T-helper 9 cell (primary cell): ENCODE results near the gene SYT6.

Experiments used
- DNase-seq: peaks from one replicate; pipeline ENCODE4 v3.0.0-alpha.2; 2020

The SYT6 gene

DNA sequence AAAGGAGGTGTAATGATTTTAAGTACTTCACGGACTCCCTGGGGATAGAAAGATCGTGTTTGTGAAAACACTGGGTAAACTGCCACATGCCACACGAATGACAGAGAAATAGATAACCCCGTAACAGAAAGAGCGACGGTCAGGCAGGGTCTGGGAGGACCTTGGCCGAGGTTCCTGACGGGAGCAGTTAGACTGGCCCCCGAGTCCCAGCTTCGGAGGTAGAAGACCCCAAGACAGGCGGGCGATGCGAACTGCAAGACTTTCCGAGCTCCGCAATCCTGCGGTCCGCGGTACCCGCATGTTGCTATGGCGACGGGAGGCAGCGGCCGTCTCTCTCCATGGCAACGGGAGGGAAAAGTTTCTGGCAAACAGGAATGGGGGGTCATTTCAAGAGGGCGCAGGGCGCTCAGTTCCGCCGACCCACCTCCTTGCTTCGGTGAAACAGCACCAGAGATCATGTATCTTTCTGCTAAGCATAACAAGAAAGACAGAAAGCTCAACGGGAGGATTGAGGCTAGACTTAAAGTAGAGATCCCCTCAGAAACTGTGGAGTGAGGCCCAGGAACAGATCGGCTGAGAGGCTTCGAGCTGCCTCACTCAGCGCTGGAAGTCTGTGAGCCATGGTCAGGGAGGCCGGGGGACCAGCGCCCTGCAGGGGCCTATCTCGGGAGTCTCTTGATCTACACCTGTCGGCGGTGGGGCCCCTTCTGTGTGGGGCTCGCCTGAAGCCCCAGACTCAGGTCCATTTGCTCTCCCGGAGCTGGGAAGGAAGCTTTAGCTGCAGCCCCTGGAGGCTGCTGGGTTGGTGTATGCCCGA is 685 bp upstream of the SYT6 start:
- DNase-seq, result no peak

GRCh38 chr1:114152508-114153260 is 985 bp downstream of the SYT6 start:
- no peak for DNase-seq

- no peak for DNase-seq
Measured at GRCh38 chr1:114152089-114152507, 1.6 kb downstream of the SYT6 start.

- no peak for DNase-seq
Measured at GRCh38 chr1:114150016-114150415, 3.7 kb downstream of the SYT6 start.

- DNase-seq, result no peak
Measured at GRCh38 chr1:114149211-114149610, 4.5 kb downstream of the SYT6 start.

- no peak for DNase-seq
Measured at GRCh38 chr1:114145504-114146151, 8.0 kb downstream of the SYT6 start.

DNA sequence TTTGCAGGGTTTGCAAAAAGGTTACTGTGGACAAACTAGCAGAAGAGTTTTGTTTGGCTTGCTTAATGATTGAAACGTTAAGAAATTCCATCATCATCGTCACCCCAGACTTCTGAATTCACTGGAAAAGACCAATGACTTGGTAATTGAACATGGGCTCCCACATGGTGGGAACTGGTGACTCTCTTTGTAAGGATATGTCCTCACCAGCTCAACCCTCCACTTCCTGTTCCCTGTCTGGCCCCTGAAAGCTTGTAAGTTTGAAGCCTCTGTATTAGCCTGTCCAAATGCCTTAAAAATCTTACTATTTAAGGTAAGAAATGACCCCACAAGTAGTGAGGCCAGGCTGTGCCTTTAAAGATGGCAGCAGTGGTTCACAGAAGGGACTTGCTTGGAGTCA is 9.7 kb downstream of the SYT6 start:
- DNase-seq, result no peak

DNA sequence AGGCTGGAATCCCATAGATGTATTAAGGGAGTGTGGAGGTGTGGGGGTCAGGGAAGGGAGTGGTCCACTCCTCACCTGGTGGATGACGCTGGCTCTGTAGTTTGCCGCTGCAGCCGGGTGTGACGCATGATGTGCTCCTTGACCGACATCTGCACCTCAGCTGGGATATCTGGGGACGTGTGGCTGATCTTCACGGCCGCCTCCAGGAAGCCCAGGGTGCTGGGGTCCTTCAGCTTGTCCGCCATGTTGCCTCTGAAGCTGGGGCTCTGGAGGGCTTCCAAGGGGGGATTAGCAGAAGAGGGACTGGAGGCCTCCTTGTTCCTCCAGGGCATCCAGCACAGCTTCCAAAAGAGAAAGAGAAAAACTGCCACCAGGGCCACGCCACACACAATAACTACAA is 14.1 kb downstream of the SYT6 start:
- DNase-seq, result no peak

GRCh38 chr1:114137497-114137896 is 16.2 kb downstream of the SYT6 start:
- DNase-seq, result no peak

GRCh38 chr1:114135786-114136185 is 17.9 kb downstream of the SYT6 start:
- no peak for DNase-seq

GRCh38 chr1:114134518-114134917 is 19.2 kb downstream of the SYT6 start:
- DNase-seq, result no peak

GRCh38 chr1:114133129-114133528 is 20.5 kb downstream of the SYT6 start:
- no peak for DNase-seq

GRCh38 chr1:114131526-114132220 is 22.0 kb downstream of the SYT6 start:
- no peak for DNase-seq

DNA sequence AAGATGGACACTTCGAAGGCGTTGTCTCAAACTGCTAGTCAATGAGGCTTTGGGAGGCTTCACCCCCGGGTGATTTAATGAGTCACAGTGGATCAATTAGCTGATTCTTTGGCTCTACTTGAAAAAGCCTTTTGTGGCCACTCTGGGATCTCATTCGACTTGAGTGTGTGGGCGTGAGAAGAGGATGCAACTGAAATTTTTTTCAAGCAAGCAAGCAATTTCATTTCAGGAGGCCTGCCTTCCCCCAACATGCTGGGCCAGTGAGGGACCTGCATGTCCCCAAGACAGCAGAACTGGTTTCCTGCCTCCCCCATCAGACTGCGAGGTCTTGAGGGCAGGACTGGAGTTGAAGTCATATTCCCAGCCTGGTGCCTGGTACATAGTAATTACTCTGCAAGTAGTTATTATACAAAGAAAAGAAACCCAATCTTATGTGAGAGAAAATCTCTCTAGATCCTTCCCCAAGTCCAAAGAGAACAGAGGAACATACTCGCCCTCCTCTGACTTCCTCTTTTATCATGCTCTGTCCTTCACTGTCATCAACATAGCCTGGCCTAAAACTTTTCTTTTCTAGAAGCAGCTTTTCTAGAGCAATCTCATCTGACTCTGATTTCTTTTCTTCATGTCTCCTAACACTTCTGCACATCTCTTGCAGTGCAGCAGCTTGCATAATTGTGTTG is 22.7 kb downstream of the SYT6 start:
- DNase-seq, result no peak

DNA sequence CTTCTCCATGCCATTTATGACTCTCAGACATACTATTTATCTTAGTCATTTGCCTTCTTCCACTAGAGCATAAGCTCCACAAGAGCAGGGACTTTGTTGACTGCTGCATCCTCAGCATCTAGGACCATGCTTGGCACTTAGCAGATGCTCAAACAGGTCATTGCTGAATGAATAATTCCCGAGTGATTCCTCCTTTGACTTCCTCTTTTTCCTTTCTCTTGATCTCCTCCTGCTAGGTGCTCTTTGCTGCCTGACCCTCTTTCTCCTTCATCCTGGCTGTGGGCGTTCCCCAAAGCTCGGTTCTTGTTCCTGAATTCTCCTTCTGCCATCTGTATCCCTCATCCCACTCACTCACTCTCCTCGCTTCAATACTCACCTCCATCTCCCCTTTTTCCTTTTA is 23.5 kb downstream of the SYT6 start:
- no peak for DNase-seq

- DNase-seq, result no peak
Measured at GRCh38 chr1:114128293-114128692, 25.4 kb downstream of the SYT6 start.

- no peak for DNase-seq
Measured at GRCh38 chr1:114126261-114127095, 27.2 kb downstream of the SYT6 start.

DNA sequence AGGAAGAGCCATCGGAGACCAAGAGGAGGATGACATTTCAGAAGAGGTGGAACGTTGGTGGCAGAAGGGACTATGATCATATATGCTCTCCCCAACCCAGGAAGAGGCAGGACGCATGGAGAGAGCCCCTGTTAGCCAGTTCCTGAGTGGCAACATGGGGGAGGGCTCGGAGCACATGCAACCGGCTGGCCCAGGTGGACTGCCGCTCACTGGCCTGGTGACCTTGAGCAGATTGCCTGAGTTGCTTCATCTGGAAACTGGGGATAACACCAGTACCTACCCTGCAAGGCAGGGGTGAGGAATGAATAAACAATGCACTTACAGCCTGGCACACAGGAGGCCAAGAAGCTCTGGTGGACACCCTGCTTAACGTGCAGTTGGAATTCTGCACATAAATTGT is 29.0 kb downstream of the SYT6 start:
- DNase-seq, result no peak

DNA sequence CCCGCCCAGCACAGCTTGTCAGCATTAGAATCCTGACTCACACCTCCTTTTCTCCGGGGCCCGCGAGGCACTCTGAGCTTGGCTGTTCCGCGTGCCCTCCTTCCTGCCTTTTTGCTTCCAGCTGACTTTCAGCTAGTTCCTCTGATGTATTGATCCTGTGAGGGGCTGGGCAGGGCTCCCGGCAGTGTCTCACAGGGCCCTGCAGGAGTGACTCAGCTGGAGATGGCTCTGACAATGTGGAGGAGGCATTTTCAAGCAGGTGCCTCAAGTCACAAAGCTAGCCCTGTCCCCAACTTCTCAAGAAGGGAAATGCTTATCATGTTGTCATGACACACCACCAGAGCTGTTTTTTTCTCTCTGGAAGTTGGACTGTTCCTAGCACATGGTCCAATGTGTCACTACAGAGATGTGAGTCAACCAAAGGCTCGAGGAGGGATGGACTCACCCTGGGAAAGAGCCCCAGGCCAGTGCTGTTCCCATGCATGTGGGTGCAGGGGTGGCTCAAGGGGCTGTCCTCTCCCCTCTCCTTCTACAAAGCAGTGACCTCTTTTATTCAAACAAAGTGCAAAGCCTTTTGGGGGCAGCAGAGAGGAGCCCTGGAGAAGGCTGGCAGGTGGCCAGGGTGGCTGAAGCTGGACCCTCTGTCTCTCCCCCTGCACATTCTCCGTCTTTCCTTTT is 30.6 kb downstream of the SYT6 start:
- DNase-seq, result no peak

DNA sequence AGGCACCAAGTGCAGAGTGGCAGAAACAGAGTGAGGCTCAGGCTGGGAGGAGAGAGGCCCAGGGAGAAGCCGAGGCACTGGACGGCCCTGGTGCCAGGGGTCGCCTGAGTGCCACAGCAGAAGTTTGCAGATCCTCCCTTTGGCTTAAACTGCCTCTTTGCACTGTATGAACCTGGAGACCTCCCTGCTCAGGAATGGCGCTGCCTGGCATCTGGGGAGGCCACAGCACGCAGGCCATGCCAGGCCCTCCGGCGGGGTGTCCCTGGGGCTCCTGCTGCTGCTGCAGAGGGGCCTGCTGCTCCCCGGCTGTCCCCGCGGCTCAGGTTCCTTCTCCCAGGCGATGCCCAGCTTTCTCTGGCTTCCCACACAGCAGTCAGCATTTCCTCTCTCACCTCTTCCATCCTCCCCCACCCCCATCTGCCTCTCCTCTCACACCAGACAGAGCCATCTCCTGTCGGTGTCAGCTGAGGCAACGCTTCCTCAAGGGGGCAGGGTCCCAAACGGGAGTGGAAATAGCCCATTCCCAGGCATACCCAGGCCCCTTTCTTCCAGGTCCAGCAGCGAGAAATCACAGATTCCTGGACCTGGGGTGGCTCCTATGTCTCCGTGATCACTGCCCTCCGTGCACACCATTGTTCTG is 35.2 kb downstream of the SYT6 start:
- DNase-seq, result no peak
